ENCODE measurements around the gene GNG12. TPM values are rescaled to one million over a fixed set of nuclear protein-coding genes. Genes with fewer than 3 reads are reported as not detected.

GNG12 gene
- total RNA-seq, 6 experiments from 2014 or later, result 172 to 229 (median 198) TPM

GRCh38 chr1:67874501-67875111 is 41.3 kb upstream of the GNG12 start:
- Mint-ChIP-seq H3K27me3 (ENCODE audit: insufficient read depth) (peaks cover 1% of the 10 kb centered on the region; the same call in 1 of the 2 replicates), H3K9me3 (peaks cover 9% of the 10 kb centered on the region; the same call in 1 of the 2 replicates), H3K36me3 (ENCODE audit: low read depth) (peaks cover 16% of the 10 kb centered on the region), H3K27ac (peak overlapping the region; percentile 32; the same call in 1 of the 2 replicates), H3K4me3 (no peak overlapping the region), H3K4me1 (ENCODE audit: low read depth) (peaks cover 19% of the 10 kb centered on the region)
- DNase-seq, result no peak
- no peak for TF ChIP-seq CTCF (IDR thresholded peaks at IDR 0.05)

GRCh38 chr1:67869233-67869632 is 36.0 kb upstream of the GNG12 start:
- Mint-ChIP-seq H3K36me3 (ENCODE audit: low read depth) (peaks cover 5% of the 10 kb centered on the region), H3K9me3 (no peaks in the 10 kb centered on the region; the same call in 1 of the 2 replicates), H3K4me1 (ENCODE audit: low read depth) (peaks cover 12% of the 10 kb centered on the region), H3K27ac (no peak overlapping the region), H3K27me3 (ENCODE audit: insufficient read depth) (no peaks in the 10 kb centered on the region; the same call in 1 of the 2 replicates), H3K4me3 (no peak overlapping the region)
- TF ChIP-seq CTCF (IDR thresholded peaks at IDR 0.05), result no peak
- DNase-seq, result no peak

GRCh38 chr1:67863637-67864036 is 30.4 kb upstream of the GNG12 start:
- no peak for TF ChIP-seq CTCF (IDR thresholded peaks at IDR 0.05)
- Mint-ChIP-seq H3K9me3 (no peaks in the 10 kb centered on the region), H3K4me1 (ENCODE audit: low read depth) (peaks cover 10% of the 10 kb centered on the region), H3K27ac (no peak overlapping the region), H3K36me3 (ENCODE audit: low read depth) (no peaks in the 10 kb centered on the region), H3K27me3 (ENCODE audit: insufficient read depth) (no peaks in the 10 kb centered on the region), H3K4me3 (no peak overlapping the region)
- no peak for DNase-seq

GRCh38 chr1:67862685-67863084 is 29.4 kb upstream of the GNG12 start:
- Mint-ChIP-seq H3K27me3 (ENCODE audit: insufficient read depth) (no peaks in the 10 kb centered on the region), H3K27ac (no peak overlapping the region), H3K9me3 (no peaks in the 10 kb centered on the region), H3K36me3 (ENCODE audit: low read depth) (no peaks in the 10 kb centered on the region), H3K4me3 (no peak overlapping the region), H3K4me1 (ENCODE audit: low read depth) (peaks cover 10% of the 10 kb centered on the region)
- DNase-seq, result no peak
- no peak for TF ChIP-seq CTCF (IDR thresholded peaks at IDR 0.05)

- H3K4me1 Mint-ChIP-seq (ENCODE audit: low read depth), result peaks cover 10% of the 10 kb centered on the region
- no peaks in the 10 kb centered on the region for H3K36me3 Mint-ChIP-seq (ENCODE audit: low read depth)
- no peak overlapping the region for H3K27ac Mint-ChIP-seq
- TF ChIP-seq CTCF (IDR thresholded peaks at IDR 0.05), result no peak
- no peak overlapping the region for H3K4me3 Mint-ChIP-seq
- no peak for DNase-seq
- no peaks in the 10 kb centered on the region for H3K9me3 Mint-ChIP-seq
- no peaks in the 10 kb centered on the region for H3K27me3 Mint-ChIP-seq (ENCODE audit: insufficient read depth)
These were observed 28.7 kb upstream of the GNG12 start for GRCh38 chr1:67861856-67862516.
